Endothelial cell of umbilical vein (primary cell): ENCODE measurements around the gene IL22RA2. TPM values are rescaled to one million over a fixed set of nuclear protein-coding genes. Genes with fewer than 3 reads are reported as not detected.

Experiments
- BruUV-seq: library from RNA; stranded (reverse); fragments of 400-500 nt; replicated peaks from 2 replicates; lab custom pipeline; 2021; lab: Mats Ljungman, UMichigan
- CTCF ChIA-PET: fragments of 300-600, 350-600 bp; sonication (Branson Sonifier 250); formaldehyde crosslinking; loops from one replicate; lab custom pipeline; 2021; ENCODE audit warnings: antibody characterized with exemption, inconsistent platforms; lab: Charles Lee
- POLR2A ChIA-PET: fragments of 300-600, 350-600 bp; sonication (Branson Sonifier 250); formaldehyde crosslinking; loops from one replicate; lab custom pipeline; 2021; ENCODE audit warnings: antibody characterized with exemption, inconsistent platforms; lab: Charles Lee
- DNase-seq: peaks from one replicate; pipeline ENCODE4 v3.0.0-alpha.2; 2011; ENCODE audit warnings: low read depth, low spot score
- FAIRE-seq: peaks from 2 replicates; lab custom pipeline; 2011; peaks lifted over from hg19 to GRCh38; lab: Jason Lieb, UNC
- H2AFZ ChIP-seq: 2 replicates; pipeline ENCODE4 v1.6.0; 2012; ENCODE audit warnings: low read depth, low read length, control low read depth, inconsistent platforms
- H3K27ac ChIP-seq: 2 replicates; pipeline ENCODE4 v1.5.1; 2011; ENCODE audit warnings: low read depth, mild to moderate bottlenecking, control low read depth, low read length, moderate library complexity; ENCODE audit not compliant: insufficient read depth
- H3K27me3 ChIP-seq, 2 experiments: 2 replicates each; pipeline versions ENCODE4 v1.6.0 to v1.6.1; 2011; ENCODE audit warnings: low read length in 2 of 2, mixed read lengths in 1 of 2; ENCODE audit not compliant: control insufficient read depth in 2 of 2, insufficient read depth in 2 of 2
- H3K36me3 ChIP-seq, 2 experiments: 2 replicates in 1 of 2; 3 replicates in 1 of 2; pipeline ENCODE4 v1.5.1; 2011; ENCODE audit warnings: low read length in 2 of 2, mild to moderate bottlenecking in 1 of 2, moderate library complexity in 1 of 2; ENCODE audit not compliant: control insufficient read depth in 2 of 2, insufficient read depth in 2 of 2; ENCODE audit errors: extremely low read depth in 1 of 2
- H3K4me1 ChIP-seq: 3 replicates; pipeline ENCODE4 v1.5.1; 2011; ENCODE audit warnings: mild to moderate bottlenecking, low read length; ENCODE audit not compliant: control insufficient read depth, insufficient read depth; ENCODE audit errors: extremely low read depth
- H3K4me2 ChIP-seq: 2 replicates; pipeline ENCODE4 v1.6.1; 2011; ENCODE audit warnings: low read length, control low read depth, mixed read lengths; ENCODE audit not compliant: insufficient read depth
- H3K4me3 ChIP-seq, 3 experiments: fragments of 200-600 bp in 1 of 3; sonication (generic), shearing (Covaris generic) in 1 of 3; replicated peaks in 1 of 3; 2 replicates each; pipeline ENCODE4 v1.5.1; 2011 to 2016; ENCODE audit warnings: control low read depth in 3 of 3, low read length in 3 of 3, mild to moderate bottlenecking in 2 of 3, inconsistent platforms in 1 of 3, low read depth in 1 of 3, moderate library complexity in 1 of 3; ENCODE audit not compliant: insufficient read depth in 1 of 3
- H3K79me2 ChIP-seq: 2 replicates; pipeline ENCODE4 v1.6.0; 2012; ENCODE audit warnings: low read length, inconsistent platforms; ENCODE audit not compliant: control insufficient read depth, insufficient read depth
- H3K9ac ChIP-seq: replicated peaks from 2 replicates; pipeline ENCODE3; 2011; ENCODE audit warnings: low read length, control low read depth; ENCODE audit not compliant: insufficient read depth; ENCODE audit errors: extremely low read depth
- H3K9me1 ChIP-seq: replicated peaks from 3 replicates; pipeline ENCODE4 v1.6.0; 2011; ENCODE audit warnings: mild to moderate bottlenecking, low read length; ENCODE audit not compliant: control insufficient read depth, insufficient read depth; ENCODE audit errors: extremely low read depth
- H3K9me3 ChIP-seq: replicated peaks from 2 replicates; pipeline ENCODE4 v1.5.1; 2012; ENCODE audit warnings: low read length, inconsistent platforms; ENCODE audit not compliant: control insufficient read depth, insufficient read depth
- H4K20me1 ChIP-seq: replicated peaks from 2 replicates; pipeline ENCODE3; 2011; ENCODE audit warnings: mild to moderate bottlenecking, low read length; ENCODE audit not compliant: control insufficient read depth, insufficient read depth; ENCODE audit errors: extremely low read depth
- GATA2 ChIP-seq: IDR thresholded peaks from 2 replicates; pipeline ENCODE4 v1.7.0; 2011; ENCODE audit warnings: low read depth, mild to moderate bottlenecking, moderate library complexity, mixed read lengths, low read length; ENCODE audit not compliant: insufficient read length, insufficient read depth
- JUN ChIP-seq: IDR thresholded peaks from 2 replicates; pipeline ENCODE4 v1.6.1; 2011; ENCODE audit warnings: borderline replicate concordance, low read depth; ENCODE audit not compliant: insufficient read length, insufficient read depth
- MAX ChIP-seq: IDR thresholded peaks from 2 replicates; pipeline ENCODE4 v1.6.1; 2011; ENCODE audit not compliant: insufficient read depth, insufficient read length
- MYC ChIP-seq: IDR thresholded peaks from one replicate; pipeline ENCODE4 v1.6.1; 2011; ENCODE audit warnings: mild to moderate bottlenecking, low read depth, low read length
- POLR2A ChIP-seq: IDR thresholded peaks from 2 replicates; pipeline ENCODE4 v1.6.1; 2012; ENCODE audit warnings: low read depth, mild to moderate bottlenecking, control low read depth, low read length
- POLR2AphosphoS5 ChIP-seq: IDR thresholded peaks from 2 replicates; pipeline ENCODE4 v1.6.1; 2012; ENCODE audit warnings: low read depth, mild to moderate bottlenecking, control low read depth, low read length, moderate library complexity; ENCODE audit not compliant: insufficient read depth
- dilution Hi-C: fragments of 300-500 bp; cut with MboI; formaldehyde crosslinking; loops from one replicate; pipeline ENCODE4 v1.15.0; 2019; ENCODE audit warnings: low sequenced_read_pairs; ENCODE audit not compliant: extremely low pct_ligation_motif_present
- intact Hi-C: fragments of 100-400 bp; cut with micrococcal nuclease; formaldehyde crosslinking; loops from one replicate; pipeline ENCODE4 v1.10.0; 2022
- polyA plus RNA-seq, 4 experiments: library from polyadenylated mRNA; depleted of rRNA in 3 of 4; stranded (reverse) in 3 of 4; unstranded in 1 of 4; fragments of >200 nt; gene quantifications; 2 replicates each; pipeline versions ENCODE4 v1.2.1 to v1.2.3, GENCODE V29; 2011 to 2012; ENCODE audit warnings: missing spikeins in 1 of 4
- total RNA-seq: library from RNA; stranded (reverse); gene quantifications from 2 replicates; pipeline ENCODE4 v1.2.3, GENCODE V29; 2021

IL22RA2 gene
- total and polyA plus RNA-seq, 2 donors (not counting 3 experiments of a cell fraction or from before 2014, with no cell fraction given): not detected

GRCh38 chr6:137166247-137167098 lies 7.0 kb downstream of the IL22RA2 start:
- intact Hi-C loops: no loop called here
- no peaks in the 10 kb centered on the region for H3K9me3 ChIP-seq
- POLR2A ChIA-PET: interaction anchor here (0.6 kb wide), 1 partner anchor 531 kb away, joined by 4 read pairs; no protein-coding TSS in a partner anchor

More at GRCh38 chr6:137166247-137167098, 7.0 kb downstream of the IL22RA2 start:
- no peaks in the 10 kb centered on the region for H3K9me1 ChIP-seq
- H3K4me3 ChIP-seq: no peak overlapping the region
- dilution Hi-C loops: no loop called here
- no peaks in the 10 kb centered on the region for H4K20me1 ChIP-seq
- H3K4me2 ChIP-seq: no peak overlapping the region
- no peaks in the 10 kb centered on the region for H3K36me3 ChIP-seq
- FAIRE-seq: no peak
- CTCF ChIA-PET: interaction anchor here (0.9 kb wide), 2 partner anchors 105 to 148 kb away, joined by 3 to 6 read pairs; no protein-coding TSS in a partner anchor
- H3K27ac ChIP-seq: no peak overlapping the region
- no peak overlapping the region for H2AFZ ChIP-seq
- no peaks in the 10 kb centered on the region for H3K79me2 ChIP-seq
- no peaks in the 10 kb centered on the region for H3K4me1 ChIP-seq
- DNase-seq: no peak
- no peaks in the 10 kb centered on the region for H3K27me3 ChIP-seq
- BruUV-seq: no TSS peak
- H3K9ac ChIP-seq: no peak overlapping the region
- TF ChIP-seq MAX (no peak), JUN (no peak), MYC (no peak), POLR2AphosphoS5 (no peak), GATA2 (no peak), POLR2A (no peak)
